GM19240 (cell line): Measurements from ENCODE around the gene NPAS3.

Source experiments
- DNase-seq: peaks from one replicate; pipeline ENCODE4 v3.0.0; 2011; ENCODE audit warnings: low spot score; ENCODE audit not compliant: insufficient read length

The NPAS3 gene

DNA sequence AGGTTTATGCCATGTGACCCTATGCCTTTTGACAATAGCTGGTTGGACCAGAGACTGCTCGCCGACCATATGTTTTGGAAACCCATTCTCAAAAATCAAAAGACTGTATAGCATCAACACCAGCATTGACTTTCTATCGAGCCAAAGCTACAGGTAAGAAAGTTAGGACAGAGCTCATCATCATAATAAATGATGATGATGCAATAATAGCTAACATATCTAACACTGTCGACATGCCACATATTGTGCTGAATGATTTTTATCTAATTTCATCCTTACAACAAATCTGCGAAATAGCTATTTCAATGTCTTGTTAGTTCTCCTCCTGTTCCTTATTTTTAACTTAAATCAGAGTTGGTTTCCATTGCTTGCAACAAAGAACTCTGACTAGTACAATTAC, 909.3 kb downstream of the NPAS3 start:
- DNase-seq: no peak

DNA sequence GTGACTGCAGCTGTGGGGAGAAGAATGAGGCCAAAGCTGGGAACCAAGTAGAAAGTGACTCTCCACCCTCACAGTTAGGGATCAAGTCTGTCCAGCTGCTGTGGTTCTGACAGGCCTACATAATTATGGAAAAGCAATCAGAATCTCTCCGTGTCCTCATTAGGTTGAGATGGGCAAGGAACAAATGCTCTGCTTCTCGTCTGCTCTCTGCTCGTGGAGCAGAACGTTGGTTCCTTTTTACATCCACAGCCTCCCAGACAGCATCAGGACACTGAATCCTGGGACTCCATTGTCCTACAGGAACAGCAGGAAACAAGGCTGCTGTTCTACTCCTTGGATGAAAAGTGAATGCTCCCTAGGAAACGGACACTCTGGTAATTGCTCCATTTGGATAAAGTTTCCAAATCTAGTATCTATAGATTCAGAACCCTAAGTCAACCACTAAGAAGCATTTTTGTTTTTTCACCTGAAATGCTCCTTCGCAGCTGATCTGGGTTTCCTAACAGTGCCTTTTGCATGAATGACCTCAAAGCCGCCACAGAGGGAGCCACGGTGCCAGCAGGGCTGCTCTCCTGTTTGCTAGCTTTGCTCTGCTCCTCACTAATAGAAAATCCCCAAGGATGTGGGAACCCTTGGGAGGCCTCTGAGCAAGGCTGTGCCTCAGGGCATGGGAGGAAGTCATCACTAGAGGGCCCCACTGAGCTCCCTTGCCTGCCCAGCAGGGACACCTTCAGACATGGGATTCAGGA, 910.2 kb downstream of the NPAS3 start:
- DNase-seq: no peak

GRCh38 chr14:33849455-33849801, 910.7 kb downstream of the NPAS3 start:
- DNase-seq: no peak

GRCh38 chr14:33850826-33851225, 912.1 kb downstream of the NPAS3 start:
- DNase-seq: no peak

DNA sequence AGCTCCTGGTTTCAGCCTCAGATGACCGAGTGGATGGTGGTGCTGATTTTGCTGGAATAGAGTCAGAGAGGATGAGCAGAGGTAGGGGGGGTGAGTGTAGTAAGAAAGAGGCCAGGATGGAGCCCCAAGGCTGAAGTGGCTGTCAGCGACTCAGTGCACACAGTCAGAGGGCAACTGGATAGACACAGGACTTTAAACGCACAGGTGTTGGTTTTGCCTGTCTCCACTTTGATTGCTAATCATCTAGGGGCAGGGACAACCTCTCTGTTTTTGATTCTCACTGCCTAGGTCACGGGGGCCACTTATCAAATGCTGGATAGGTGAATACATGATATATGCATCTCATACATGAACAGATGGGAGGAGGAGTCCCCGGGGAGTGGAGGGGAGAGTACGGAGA, 912.7 kb downstream of the NPAS3 start:
- no peak for DNase-seq

GRCh38 chr14:33851931-33852330, 913.3 kb downstream of the NPAS3 start:
- no peak for DNase-seq
